ENCODE results near the gene ANKMY2.
A peak's percentile ranks its signal among the peaks of the same experiment; 100 is the strongest.

ANKMY2 gene

GRCh38 chr7:16668049-16668858 is 22.7 kb upstream of the ANKMY2 start (continued):
- TF ChIP-seq ZSCAN4 (tag by site-specific recombination; IDR thresholded peaks at IDR 0.05) (no peak), ZNF530 (tag by site-specific recombination; IDR thresholded peaks at IDR 0.05; ENCODE audit: low read depth) (no peak), TRIM28 (IDR thresholded peaks at IDR 0.05; ENCODE audit: borderline replicate concordance, low read length) (peak; percentile 89), ZBTB49 (tag by site-specific recombination; IDR thresholded peaks at IDR 0.05; ENCODE audit: low read depth) (no peak), SP3 (tag by site-specific recombination; IDR thresholded peaks at IDR 0.05) (no peak), ZEB2 (tag by site-specific recombination; IDR thresholded peaks at IDR 0.05) (peak; percentile 58), ZNF24 (tag by site-specific recombination; IDR thresholded peaks at IDR 0.05) (no peak), ZNF175 (tag by site-specific recombination; IDR thresholded peaks at IDR 0.05) (no peak), ZNF514 (tag by site-specific recombination; IDR thresholded peaks at IDR 0.05) (no peak), ZNF473 (tag by site-specific recombination; IDR thresholded peaks at IDR 0.05) (no peak), PRDM6 (tag by site-specific recombination; IDR thresholded peaks at IDR 0.05) (no peak; the same call in 1 of the 2 replicates), SETDB1 (IDR thresholded peaks at IDR 0.05; ENCODE audit: insufficient read length, low read length) (no peak), ZNF558 (tag by site-specific recombination; IDR thresholded peaks at IDR 0.05) (no peak), ZBTB11 (tag by site-specific recombination; conservative IDR thresholded peaks at IDR 0.05; ENCODE audit: low read depth) (0 out of 2 replicates have a peak, but pooled peaks have one; percentile 19), ZNF433 (tag by site-specific recombination; IDR thresholded peaks at IDR 0.05; ENCODE audit: low read depth) (no peak), ZNF239 (tag by site-specific recombination; IDR thresholded peaks at IDR 0.05) (no peak), MZF1 (tag by site-specific recombination; IDR thresholded peaks at IDR 0.05; ENCODE audit: borderline replicate concordance) (peak; percentile 93; the same call in 1 of the 2 replicates), ZNF423 (tag by site-specific recombination; IDR thresholded peaks at IDR 0.05) (no peak), ZNF169 (tag by site-specific recombination; IDR thresholded peaks at IDR 0.05) (no peak), YY2 (tag by site-specific recombination; IDR thresholded peaks at IDR 0.05) (no peak), ZNF350 (tag by site-specific recombination; IDR thresholded peaks at IDR 0.05) (no peak), ZNF148 (tag by site-specific recombination; IDR thresholded peaks at IDR 0.05; ENCODE audit: borderline replicate concordance) (no peak), PRDM1 (tag by site-specific recombination; IDR thresholded peaks at IDR 0.05) (peak; percentile 57; the same call in 1 of the 2 replicates), PRDM10 (tag by site-specific recombination; IDR thresholded peaks at IDR 0.05) (no peak), ZNF560 (tag by site-specific recombination; IDR thresholded peaks at IDR 0.05; ENCODE audit: borderline replicate concordance) (no peak)
